WTC11 (cell line): ENCODE measurements around the gene KDR. TPM values are rescaled to one million over a fixed set of nuclear protein-coding genes. Genes with fewer than 3 reads are reported as not detected.

Experiments used
- ATAC-seq: fragments of 200-7000 bp; cut with Tn5 transposase; 2 replicates; pipeline ENCODE4 v1.10.0; 2021; ENCODE audit warnings: mild to moderate bottlenecking, moderate library complexity
- CTCF ChIA-PET: fragments of 300-600 bp; sonication (Branson Sonifier 250); formaldehyde crosslinking; loops from one replicate; lab custom pipeline; 2021; ENCODE audit warnings: antibody characterized with exemption; lab: Charles Lee
- POLR2A ChIA-PET: fragments of 350-600 bp; sonication (Branson Sonifier 250); formaldehyde crosslinking; loops from one replicate; lab custom pipeline; 2021; ENCODE audit warnings: antibody characterized with exemption; lab: Charles Lee
- DNase-seq: peaks from one replicate; pipeline ENCODE4 v3.0.0; 2021; ENCODE audit warnings: low spot score
- H3K27ac Mint-ChIP-seq: 2 replicates; pipeline ENCODE4 v1.8.0; 2021; ENCODE audit warnings: mixed read lengths
- H3K27me3 Mint-ChIP-seq: 2 replicates; pipeline ENCODE4 v1.8.0; 2021; ENCODE audit warnings: low read depth, mild to moderate bottlenecking, moderate library complexity, mixed read lengths
- H3K36me3 Mint-ChIP-seq: 2 replicates; pipeline ENCODE4 v1.8.0; 2021; ENCODE audit warnings: mixed read lengths
- H3K4me1 Mint-ChIP-seq: 2 replicates; pipeline ENCODE4 v1.8.0; 2022; ENCODE audit warnings: mixed read lengths
- H3K4me3 Mint-ChIP-seq: 2 replicates; pipeline ENCODE4 v1.8.0; 2021; ENCODE audit warnings: mild to moderate bottlenecking, moderate library complexity, mixed read lengths
- H3K9me3 Mint-ChIP-seq: 2 replicates; pipeline ENCODE4 v1.8.0; 2021; ENCODE audit warnings: mixed read lengths
- ARID4B ChIP-seq: sonication (generic); formaldehyde crosslinking; IDR thresholded peaks from 2 replicates; pipeline ENCODE4 v1.8.0; 2023; ENCODE audit warnings: missing genetic modification reagents, mild to moderate bottlenecking, borderline replicate concordance
- ATF6 ChIP-seq: sonication (generic); formaldehyde crosslinking; IDR thresholded peaks from 2 replicates; pipeline ENCODE4 v1.8.1; 2023; ENCODE audit warnings: mild to moderate bottlenecking, missing genetic modification reagents
- FOXP4 ChIP-seq: sonication (generic); formaldehyde crosslinking; IDR thresholded peaks from 2 replicates; pipeline ENCODE4 v1.8.0; 2022; ENCODE audit warnings: mild to moderate bottlenecking, missing genetic modification reagents
- GABPB1 ChIP-seq: sonication (generic); formaldehyde crosslinking; IDR thresholded peaks from 2 replicates; pipeline ENCODE4 v1.8.1; 2023; ENCODE audit warnings: mild to moderate bottlenecking, missing genetic modification reagents
- NFATC4 ChIP-seq: fragments of 250-450 bp; sonication (Bioruptor Pico); IDR thresholded peaks from 2 replicates; pipeline ENCODE4 v1.9.0; 2021; ENCODE audit warnings: mild to moderate bottlenecking
- NR3C1 ChIP-seq: sonication (generic); formaldehyde crosslinking; conservative IDR thresholded peaks from 2 replicates; pipeline ENCODE4 v1.8.1; 2023; ENCODE audit warnings: low read depth, mild to moderate bottlenecking, missing genetic modification reagents
- OVOL2 ChIP-seq: fragments of 250-450 bp; sonication (Bioruptor Pico); IDR thresholded peaks from 2 replicates; pipeline ENCODE4 v1.9.0; 2021; ENCODE audit warnings: mild to moderate bottlenecking, borderline replicate concordance
- SOX15 ChIP-seq: fragments of 250-450 bp; sonication (Bioruptor Pico); IDR thresholded peaks from 2 replicates; pipeline ENCODE4 v1.9.0; 2021; ENCODE audit warnings: mild to moderate bottlenecking
- TEAD4 ChIP-seq: sonication (generic); formaldehyde crosslinking; IDR thresholded peaks from 2 replicates; pipeline ENCODE4 v1.8.0; 2022; ENCODE audit warnings: mild to moderate bottlenecking, missing genetic modification reagents
- ZNF219 ChIP-seq: sonication (generic); formaldehyde crosslinking; IDR thresholded peaks from 2 replicates; pipeline ENCODE4 v1.8.0; 2023; ENCODE audit warnings: missing genetic modification reagents, mild to moderate bottlenecking, borderline replicate concordance
- ZNF396 ChIP-seq: fragments of 250-450 bp; sonication (Bioruptor Pico); IDR thresholded peaks from 2 replicates; pipeline ENCODE4 v1.8.0; 2021; ENCODE audit warnings: mild to moderate bottlenecking, moderate library complexity, borderline replicate concordance
- ZNF512 ChIP-seq: sonication (generic); formaldehyde crosslinking; IDR thresholded peaks from 2 replicates; pipeline ENCODE4 v1.8.1; 2022; ENCODE audit warnings: missing genetic modification reagents, borderline replicate concordance
- ZSCAN18 ChIP-seq: fragments of 250-450 bp; sonication (Bioruptor Pico); IDR thresholded peaks from 2 replicates; pipeline ENCODE4 v2.1.2; 2022; ENCODE audit warnings: mild to moderate bottlenecking, moderate library complexity
- total RNA-seq: library from RNA; stranded (reverse); gene quantifications from 3 replicates; pipeline ENCODE4 v1.2.3, GENCODE V29; 2021

Gene KDR
- total RNA-seq, 1 experiment from 2014 or later = 80.8 TPM

- TF ChIP-seq ATF6 (CRISPR knock-in tag) = no peak
Measured at GRCh38 chr4:55110131-55110530, 15.3 kb downstream of the KDR start (continued).

- TF ChIP-seq TEAD4 (CRISPR knock-in tag) (no peak), OVOL2 (CRISPR knock-in tag) (no peak), ARID4B (CRISPR knock-in tag) (no peak), FOXP4 (CRISPR knock-in tag) (no peak), GABPB1 (no peak), ZNF396 (CRISPR knock-in tag) (no peak), ATF6 (CRISPR knock-in tag) (no peak), NFATC4 (CRISPR knock-in tag) (no peak), ZNF219 (CRISPR knock-in tag) (no peak), SOX15 (CRISPR knock-in tag) (no peak)
- ATAC-seq = no peak
- no peak overlapping the region for H3K27ac Mint-ChIP-seq
- CTCF ChIA-PET = interaction anchor here (1.2 kb wide), 1 partner anchor 98 kb away, joined by 3 read pairs; no protein-coding TSS in a partner anchor
- H3K36me3 Mint-ChIP-seq = peaks cover 97% of the 10 kb centered on the region
- no peak overlapping the region for H3K4me3 Mint-ChIP-seq
- H3K4me1 Mint-ChIP-seq = peaks cover 9% of the 10 kb centered on the region
- DNase-seq = no peak
- POLR2A ChIA-PET = no interaction called here
- no peaks in the 10 kb centered on the region for H3K9me3 Mint-ChIP-seq
- no peaks in the 10 kb centered on the region for H3K27me3 Mint-ChIP-seq
Measured at GRCh38 chr4:55107054-55107453, 18.3 kb downstream of the KDR start.

GRCh38 chr4:55103224-55103623 lies 22.2 kb downstream of the KDR start:
- ChIA-PET CTCF (no interaction called here), POLR2A (no interaction called here)
- ATAC-seq (no peak), DNase-seq (no peak)
- no peak overlapping the region for H3K27ac Mint-ChIP-seq
- H3K4me3 Mint-ChIP-seq = no peak overlapping the region
- TF ChIP-seq NR3C1 (CRISPR knock-in tag) = no peak
- no peak for TF ChIP-seq ZNF512 (CRISPR knock-in tag)
- TF ChIP-seq ZSCAN18 (CRISPR knock-in tag) = no peak
- H3K27me3 Mint-ChIP-seq = no peaks in the 10 kb centered on the region
- no peaks in the 10 kb centered on the region for H3K9me3 Mint-ChIP-seq
- no peaks in the 10 kb centered on the region for H3K4me1 Mint-ChIP-seq
- peaks cover 94% of the 10 kb centered on the region for H3K36me3 Mint-ChIP-seq
